CD4-positive, alpha-beta T cell treated with Interleukin-15 for 4 hours (primary cell): ENCODE results near the gene BAIAP2L2.

Source experiments
- DNase-seq: peaks from one replicate; pipeline ENCODE4 v3.0.0-alpha.2; 2020; ENCODE audit warnings: low spot score

BAIAP2L2 gene

DNA sequence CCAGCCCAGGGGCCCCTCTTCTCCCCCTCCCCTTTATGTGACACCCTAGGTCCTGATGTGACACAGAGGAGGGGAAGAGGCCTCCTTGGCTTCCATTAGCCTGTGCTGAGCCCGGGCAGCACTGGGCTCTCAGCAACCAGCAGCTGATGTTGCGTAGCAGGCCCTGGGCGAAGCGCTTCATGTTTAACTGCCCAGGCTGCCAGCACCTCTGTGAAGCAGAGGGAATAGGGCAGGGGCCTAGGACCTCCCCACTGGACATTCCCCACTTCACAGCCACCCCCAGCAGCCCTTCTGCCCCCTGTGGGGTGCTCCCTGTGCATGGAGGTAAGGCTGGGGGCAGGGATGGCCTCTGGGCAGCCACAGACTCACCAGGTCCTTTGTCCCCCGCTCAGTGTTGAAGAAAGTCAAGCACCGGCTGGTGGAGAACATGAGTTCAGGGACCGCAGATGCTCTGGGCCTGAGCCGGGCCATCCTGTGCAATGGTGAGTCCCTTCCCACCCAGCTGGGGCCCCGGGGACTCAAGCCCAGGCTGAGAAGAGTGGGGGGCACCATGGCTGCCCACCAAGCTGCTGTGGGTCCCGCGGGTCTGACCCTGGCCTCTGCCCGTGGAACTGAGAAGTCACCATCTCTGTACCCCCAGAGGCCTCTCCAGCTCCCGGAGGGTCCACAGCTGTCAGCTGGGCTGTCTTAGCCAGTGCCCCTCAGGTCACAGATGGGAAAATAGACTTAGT is 41.7 kb downstream of the BAIAP2L2 start:
- DNase-seq = no peak

DNA sequence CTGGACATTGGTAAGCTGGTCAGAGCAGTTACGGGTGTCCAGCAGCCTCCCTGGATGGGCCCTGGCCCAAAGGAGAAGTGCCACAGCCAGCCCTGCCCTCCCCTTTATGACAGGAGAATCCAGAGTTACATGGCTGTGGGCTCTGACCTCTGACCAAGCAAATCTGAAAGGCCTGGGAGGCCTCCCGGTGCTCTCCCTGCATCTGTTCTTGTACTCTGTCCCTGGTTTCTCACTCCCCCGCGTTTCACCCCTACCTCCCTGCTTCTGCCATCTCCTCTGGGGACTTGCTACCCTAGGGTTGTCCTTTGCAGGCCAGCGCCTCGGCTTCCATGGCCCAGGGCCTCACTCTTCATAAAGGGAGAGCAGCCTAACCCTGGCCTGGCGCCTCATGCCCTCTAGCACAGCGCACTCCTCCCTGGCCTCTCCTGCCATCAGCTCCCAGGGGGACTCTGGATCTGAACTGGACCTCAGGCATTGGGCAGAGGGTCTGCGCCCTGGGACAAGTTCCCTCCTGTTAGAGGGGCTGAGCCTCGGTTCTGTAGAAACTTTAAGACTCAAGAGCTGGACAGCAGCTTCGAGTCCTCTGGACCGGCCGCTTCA is 42.6 kb downstream of the BAIAP2L2 start:
- no peak for DNase-seq

DNA sequence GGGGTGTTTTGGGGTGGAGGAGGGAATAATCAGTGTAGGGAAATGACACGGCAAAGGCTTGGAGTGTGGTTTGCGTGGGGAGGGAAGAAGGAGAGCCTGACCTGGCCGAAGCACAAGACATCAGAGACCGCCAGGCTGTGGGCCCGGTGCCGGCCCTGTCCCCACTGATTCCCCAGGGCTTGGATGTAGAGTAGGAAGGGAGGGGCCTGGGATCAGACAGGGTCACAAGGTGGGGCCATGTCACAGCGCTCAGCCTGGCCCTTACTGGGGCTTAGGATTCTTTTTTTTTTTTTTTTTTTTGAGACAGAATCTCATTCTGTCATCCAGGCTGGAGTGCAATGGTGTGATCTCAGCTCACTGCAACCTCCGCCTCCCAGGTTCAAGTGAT is 43.5 kb downstream of the BAIAP2L2 start:
- DNase-seq = no peak

DNA sequence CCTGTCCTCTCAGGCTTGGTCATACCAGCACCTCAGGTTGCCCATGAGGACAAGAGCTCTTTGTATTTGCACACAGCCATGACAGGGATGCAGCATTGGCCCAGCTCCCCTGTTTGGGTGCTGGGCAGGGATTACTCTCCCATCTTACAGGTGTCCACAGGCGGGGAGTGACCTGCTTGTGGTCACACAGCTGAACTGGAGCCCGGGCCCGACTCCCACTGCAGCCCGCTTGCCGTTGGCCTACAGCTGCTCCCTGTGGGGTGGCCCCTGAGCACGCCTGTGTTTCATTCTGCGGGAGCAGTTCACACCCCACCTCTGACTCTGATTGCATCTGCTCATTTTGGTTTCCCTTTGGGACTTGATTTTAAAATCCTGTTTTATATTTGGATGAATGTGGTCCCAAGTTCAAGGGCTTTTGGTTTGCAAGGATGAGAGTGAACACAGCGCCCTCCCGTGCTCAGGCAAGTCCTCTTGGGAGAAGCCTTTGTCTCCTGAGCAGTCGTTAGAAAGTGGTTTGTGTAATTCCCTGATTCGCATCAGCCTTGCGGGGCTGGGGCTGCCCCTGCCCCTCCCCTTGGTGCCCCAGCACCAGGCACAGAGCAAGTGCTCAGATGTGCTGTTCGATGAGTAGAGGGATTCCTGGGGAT is 44.0 kb downstream of the BAIAP2L2 start:
- no peak for DNase-seq

DNA sequence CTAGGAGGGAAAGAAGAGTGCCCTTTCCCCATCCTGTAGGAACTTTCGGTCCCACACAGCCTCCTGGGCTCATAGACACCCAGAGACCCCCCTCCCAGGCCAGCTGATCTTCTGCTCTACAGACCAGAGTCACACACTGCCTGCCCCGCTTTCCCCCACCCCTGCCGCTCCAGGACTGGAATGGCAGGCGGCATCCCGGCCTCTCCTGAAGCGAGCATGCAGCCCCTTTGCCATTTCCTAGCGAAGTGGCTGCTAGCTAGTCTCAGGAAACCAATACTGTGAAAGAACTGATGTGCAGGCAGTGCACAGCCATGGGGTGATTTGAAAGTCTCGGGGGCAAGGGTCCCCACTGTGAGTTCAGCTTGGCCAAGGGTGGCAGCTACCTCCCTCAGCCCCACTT is 44.9 kb downstream of the BAIAP2L2 start:
- no peak for DNase-seq

DNA sequence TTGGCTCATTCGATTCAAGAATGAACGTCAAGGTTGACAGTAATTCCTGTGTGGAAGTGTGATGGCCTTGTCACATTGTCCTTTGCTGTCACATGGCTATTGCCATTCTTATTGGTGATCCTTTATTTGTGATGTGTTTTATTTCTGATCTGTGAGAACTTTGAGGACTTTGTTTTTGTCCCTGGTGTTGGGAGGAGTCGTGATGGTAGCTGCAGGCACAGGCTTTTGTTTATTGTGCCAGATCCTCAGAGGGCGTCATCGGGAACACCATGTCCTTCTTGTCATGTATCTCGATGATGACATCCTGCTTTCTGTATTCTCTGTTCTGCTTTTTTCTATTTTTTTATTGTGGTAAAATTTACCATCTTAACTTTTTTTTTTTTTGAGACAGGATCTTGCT is 47.7 kb downstream of the BAIAP2L2 start:
- DNase-seq = no peak

DNA sequence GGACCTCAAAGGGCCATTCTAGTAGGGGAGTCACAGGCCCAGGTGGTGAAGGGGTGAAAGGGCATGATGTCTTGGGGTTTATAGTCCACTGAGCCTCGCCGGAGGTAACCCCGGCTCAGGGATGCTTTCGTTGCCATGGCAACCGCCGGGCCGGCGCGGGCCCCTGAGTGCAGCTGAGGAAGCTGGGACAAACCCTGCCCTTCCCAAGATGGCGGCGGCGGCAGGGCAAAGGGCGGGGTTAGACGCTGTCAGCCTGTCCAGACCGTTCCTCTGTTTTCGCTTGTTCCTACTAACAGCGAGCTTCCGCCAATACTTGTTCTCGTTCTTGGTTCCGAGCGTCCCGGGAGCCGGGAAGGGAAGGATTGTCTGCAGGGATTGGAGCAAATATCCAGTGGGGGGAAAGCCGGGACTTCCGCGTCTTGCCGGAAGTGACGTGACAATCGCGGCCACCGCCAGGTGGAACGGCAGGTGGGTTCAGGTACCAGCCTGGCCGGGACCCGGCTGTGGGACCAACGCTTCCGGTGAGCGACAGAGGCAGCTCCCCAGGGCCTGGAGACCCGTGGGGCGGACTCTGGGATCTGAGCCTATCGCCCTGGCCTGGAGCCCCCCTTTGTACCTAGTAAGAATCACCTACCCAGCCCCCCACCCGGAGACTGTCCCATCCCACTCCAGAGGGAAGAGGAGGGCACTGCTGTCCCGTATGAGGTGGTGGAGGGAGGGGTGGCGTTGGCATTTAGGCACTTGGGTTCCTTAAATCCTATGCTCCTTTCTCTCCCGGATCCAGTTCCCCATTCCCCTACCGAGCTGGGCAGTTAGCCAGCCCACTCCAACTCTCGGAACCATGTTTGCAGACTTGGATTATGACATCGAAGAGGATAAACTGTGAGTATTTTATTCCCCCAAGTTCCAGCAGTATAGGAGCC is 53.3 kb downstream of the BAIAP2L2 start, which contains the start of gene PICK1:
TSS of gene PICK1 (plus strand) at position 436 of the 923 bp plus-strand sequence. CDS start at position 842, 406 bp downstream.
- peak; percentile 75 for DNase-seq

DNA sequence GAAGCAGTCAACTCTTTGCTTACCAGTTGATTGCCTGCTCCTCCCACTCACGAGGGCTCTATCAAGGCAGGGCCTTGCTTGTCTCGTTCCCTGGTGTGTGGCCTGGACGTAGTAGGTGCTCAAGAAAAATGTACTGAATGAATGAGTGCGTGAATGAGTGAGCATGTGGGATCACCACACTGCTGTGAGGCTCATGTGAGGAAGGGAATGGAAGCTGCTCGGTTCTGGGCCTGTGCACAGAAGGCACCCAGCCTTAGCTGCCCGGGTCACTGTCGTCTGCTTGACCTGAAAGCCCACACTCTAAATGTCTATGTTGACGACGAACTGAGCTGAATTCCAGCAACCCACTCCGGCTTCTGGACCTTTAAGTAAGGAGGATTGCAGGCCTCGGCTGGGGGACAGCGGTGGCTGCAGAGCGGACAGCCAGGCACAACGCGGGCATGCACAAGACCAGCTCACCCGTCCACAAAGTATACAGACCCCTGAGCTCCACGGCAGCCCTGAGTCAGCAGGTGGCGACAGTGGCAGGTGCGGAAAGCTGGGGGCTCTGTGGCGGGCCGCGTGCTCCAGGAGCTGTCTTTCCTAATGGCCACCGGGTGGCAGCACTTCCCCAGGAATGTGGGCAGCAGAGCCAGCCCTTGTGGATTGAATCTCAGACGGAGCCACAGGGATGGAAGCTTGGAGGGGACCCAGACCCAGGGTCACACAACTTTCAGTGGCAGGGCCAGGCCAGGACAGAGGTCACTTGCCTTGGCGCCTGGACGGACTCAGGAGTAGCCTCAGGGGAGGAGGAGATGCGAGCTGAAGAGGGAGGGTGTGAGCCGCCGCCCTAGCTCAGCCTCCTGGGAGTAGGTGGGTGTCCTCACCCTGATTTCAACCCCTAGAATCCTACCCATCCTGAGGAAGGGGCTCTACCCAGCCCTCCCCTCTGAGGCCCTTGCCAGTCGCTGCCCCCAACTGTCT is 58.3 kb downstream of the BAIAP2L2 start:
- peak; percentile 76 for DNase-seq

DNA sequence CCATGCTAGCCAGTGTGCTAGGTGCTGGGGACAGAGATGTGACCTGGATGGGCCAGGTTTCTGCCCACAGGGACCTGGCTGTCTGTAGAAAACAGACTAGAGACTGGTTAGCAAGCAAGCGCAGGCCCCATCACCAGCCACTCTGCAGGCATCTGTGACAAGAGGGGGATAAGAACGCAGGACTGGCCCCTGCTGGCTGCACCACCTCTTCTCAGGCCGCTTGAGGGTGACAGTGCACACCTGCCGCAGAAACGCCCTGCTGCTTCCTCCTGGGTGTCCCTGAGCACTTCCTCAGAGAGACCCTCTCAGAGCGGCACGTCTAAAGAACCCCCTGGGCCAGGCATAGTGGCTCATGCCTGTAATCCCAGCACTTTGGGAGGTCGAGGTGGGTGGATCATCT is 59.2 kb downstream of the BAIAP2L2 start:
- no peak for DNase-seq

DNA sequence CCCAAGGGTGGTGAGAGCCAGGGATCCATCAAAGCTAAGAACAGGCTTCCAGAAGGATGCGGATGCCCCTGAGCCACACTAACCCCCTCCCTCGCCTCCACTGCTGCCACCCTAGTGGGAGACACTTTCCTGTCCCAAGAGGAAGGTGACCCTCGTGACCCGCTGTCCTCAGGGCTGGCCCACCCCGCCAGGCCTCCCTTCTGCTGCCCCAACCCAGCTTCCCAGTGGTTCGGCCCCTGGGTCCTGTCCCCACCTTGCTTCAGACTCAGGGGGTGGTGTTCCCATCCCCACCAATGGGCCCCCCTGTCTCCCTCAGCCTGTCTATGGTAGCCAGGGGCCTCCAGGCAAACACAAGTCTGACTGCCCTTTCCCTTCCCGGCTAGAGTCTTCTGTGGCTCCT is 59.8 kb downstream of the BAIAP2L2 start:
- no peak for DNase-seq

DNA sequence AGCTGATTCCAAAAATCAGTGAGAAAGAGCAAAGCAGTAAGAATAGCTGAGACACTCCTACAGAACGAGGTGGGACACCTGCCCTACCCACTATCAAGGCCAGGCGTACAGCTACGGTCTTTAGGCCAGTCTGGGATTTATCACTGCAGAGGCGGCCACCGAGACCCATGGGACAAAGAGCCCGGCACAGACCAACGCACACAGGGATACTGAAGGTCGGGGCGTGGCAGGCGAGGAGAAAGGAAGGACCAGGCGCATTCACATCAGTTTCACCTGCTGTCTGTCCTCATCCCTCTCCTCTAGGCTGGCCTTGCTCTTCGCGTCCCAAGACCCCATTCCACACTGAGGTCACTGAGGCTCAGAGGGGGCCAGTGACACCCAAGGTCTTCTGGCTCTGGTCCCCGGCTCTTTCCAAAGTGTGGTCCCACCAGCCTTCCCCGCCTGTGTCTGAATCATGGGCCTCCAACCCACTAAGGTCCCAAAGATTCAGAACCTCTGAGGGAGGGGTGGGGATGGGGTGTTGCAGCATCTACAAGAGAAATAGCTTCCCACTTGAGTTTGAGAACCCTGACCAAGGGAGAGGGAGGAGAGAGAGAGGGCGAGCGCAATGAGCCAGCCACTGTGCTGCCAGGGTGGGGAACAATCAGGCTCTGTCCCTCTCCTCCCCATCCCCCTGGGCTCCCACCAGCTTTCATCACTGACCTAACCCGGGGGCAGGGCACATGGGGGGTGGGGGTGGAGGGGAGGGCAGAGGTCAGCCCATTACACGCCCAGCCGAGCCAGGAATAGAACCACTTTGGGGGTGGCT is 60.5 kb downstream of the BAIAP2L2 start:
- DNase-seq = no peak

DNA sequence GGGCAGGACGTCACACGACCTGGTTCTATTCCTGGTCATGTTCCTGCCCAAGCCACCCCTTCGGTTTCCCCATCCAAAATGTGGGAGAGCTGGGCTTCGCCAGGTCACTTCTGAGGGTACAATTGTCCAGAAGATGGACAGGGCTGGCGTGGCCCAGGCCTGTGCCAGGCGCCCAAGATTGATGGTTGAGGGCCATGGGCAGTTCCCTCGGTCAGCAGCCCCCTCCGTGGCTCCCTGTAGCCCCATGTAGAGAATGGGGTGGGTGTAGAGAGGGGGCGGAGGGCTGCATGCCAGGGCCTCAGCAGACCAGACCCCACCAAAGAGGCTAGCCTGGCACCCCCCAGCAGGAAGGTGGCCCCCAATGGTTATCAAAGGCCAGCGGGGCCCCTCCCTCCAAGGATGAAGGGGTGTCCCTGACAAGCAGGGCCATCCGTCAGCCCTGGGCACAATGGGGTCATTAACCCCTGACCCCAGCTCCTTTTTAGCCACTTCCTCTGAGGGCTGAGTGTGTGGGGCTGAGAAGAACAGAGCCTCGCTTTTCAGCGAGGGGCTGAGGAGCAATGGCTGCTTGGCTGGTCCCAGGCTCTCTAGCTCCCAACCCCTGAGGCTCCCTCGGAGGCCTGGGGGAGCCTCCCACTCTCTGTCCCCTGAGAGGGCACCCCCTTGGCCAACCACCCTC is 64.3 kb downstream of the BAIAP2L2 start:
- no peak for DNase-seq

DNA sequence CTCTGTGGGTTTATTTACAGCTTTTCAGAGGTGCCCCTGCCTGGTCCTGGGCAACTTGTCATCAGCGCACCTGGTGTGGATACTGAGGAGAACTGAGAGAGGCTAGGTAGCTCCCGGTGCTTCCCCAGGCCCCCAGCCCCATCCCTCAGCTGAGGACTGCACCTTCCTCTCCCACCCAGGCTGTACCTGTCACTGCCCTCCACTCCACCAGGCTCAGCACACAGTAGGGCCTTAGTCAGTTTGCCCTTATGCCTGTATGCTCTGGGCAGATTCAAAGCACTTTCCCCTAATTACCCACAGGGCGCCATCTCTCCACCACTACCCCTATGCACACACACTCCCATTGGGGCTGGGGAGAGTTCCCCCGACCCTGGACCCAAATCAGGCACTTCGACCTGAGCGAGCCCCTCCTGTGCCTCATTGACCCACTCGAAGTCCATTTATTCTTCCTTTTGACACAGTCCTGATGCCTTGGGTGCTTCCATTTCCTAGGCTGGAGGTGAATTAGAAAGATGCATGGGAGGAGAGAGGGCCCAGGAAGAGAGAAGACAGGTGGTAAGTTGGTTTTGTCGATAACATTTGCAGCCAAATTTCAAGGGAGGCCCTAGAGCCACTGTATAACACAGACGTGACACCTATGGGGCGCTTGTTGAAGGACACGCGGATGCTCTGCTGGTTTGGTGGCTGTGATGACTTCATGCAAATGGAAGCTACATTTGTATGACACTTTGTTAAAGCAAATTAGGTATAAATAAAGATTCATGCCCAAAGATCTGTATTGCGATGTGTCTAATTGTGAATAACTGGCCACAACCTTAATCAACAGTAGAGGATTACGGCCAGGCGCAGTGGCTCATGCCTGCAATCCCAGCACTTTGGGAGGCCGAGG is 67.1 kb downstream of the BAIAP2L2 start:
- DNase-seq = no peak

DNA sequence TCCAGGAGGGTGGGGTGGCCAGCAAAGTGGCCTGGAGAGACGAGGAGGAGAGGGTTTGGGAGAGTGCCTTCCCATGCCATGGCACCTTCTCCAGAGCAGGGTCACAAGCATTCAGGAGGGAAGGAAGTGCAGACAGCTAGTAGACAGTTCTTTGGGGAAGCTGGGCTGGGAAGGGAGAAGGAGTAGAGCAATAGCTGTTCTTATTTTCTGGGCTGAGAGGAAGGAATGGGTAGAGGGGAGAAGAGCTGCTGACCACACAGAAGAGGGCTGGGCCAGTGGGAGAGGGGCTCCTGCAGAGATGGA is 68.0 kb downstream of the BAIAP2L2 start:
- no peak for DNase-seq

DNA sequence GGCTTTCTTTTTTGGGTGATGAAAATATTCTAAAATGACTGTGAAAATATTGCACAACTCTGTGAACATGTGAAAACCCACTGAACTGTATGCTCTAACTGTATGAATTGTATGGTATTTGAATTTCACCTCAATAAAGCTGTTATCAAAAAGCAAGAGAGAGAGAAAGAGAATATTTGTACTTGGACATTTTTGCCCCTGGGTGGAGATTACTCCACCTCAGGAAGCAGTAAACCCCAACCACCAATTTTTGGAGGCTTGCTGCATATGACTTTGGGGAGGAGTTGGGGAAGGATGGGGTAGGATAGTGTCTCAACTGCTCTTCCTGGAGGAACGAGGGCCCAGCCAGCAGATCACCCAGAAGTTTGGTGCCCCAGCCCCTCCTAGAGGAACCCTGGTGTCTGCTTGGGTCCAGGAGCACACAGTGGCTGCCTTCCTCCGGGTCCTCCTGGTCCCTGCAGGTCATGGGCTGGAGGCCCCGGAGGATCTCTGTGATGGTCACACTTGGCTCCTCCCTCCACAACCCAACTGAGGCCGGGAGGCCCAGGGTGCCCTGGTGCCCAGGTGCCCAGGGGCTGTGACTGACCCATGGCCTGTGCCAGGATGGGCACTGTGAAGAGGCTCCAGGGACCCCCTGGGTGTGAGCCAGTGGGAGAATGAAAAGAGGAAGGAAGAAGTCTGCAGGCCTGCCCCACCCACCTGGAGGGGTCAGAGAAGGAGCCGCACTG is 68.6 kb downstream of the BAIAP2L2 start:
- no peak for DNase-seq

DNA sequence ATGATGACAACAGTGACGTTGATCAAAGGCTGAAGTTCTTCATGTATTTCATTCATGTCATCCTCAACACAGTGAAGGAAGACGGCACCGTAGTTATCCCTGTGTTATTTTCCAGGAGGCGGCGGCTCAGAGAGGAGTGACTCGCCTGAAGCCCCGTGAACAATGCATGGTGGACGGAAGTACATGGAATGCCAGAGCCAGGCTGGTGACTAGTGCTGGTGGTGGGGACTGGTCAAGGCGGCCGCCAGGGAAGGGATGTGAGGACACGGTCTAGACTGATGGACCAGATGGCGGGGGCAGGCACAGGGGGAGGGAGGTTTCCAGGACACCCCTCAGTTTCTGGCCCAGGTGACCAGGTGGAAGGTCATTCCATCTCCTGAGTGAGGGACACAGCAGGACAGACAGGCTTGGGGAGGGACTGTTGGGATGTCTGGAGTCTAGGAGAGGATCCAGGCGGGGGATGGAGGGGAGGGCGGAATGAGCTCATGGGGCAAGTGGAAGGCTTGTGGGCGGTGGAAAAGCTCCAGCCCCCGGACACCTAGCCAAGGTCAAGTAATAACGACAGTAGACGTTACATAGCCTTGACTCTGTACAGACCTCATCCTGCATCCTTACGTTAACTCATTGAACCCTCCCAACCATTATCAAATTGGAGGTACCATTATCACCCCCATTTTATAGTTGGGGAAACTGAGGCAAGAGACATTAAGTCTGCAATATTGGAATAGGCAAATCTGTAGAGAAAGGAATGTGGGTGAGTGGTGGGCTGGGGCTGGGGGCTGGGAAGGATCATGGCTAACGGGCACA is 69.3 kb downstream of the BAIAP2L2 start:
- DNase-seq = no peak
